ENCODE data around the gene ATP1B3. TPM values are rescaled to one million over a fixed set of nuclear protein-coding genes. Genes with fewer than 3 reads are reported as not detected.

Gene ATP1B3
- total RNA-seq, 1 donor from 2014 or later = 108 TPM

- Histone ChIP-seq H3K4me1 (no peaks in the 10 kb centered on the region), H3K4me3 (no peak overlapping the region), H3K36me3 (peaks cover 2 to 10% of the 10 kb centered on the region in 2 donors), H3K27ac (no peak overlapping the region), H3K9me3 (no peaks in the 10 kb centered on the region), H3K27me3 (no peaks in the 10 kb centered on the region)
- intact Hi-C loops (cut with DNase I) = no loop called here
- no peak for DNase-seq (ENCODE audit: low spot score in 2 of 2)
- TF ChIP-seq CTCF (IDR thresholded peaks at IDR 0.05) = no peak
Measured at GRCh38 chr3:141930801-141931200, 54.4 kb downstream of the ATP1B3 start.

GRCh38 chr3:141933421-141934300, 57.2 kb downstream of the ATP1B3 start:
- no peak overlapping the region for H3K27ac ChIP-seq
- intact Hi-C loops (cut with DNase I) = no loop called here
- no peak for DNase-seq (ENCODE audit: low spot score in 2 of 2)
- H3K27me3 ChIP-seq = no peaks in the 10 kb centered on the region
- no peak for TF ChIP-seq CTCF (IDR thresholded peaks at IDR 0.05)
- no peaks in the 10 kb centered on the region for H3K4me1 ChIP-seq
- H3K9me3 ChIP-seq = no peaks in the 10 kb centered on the region
- H3K36me3 ChIP-seq = peaks cover 0 to 2% of the 10 kb centered on the region in 2 donors
- no peak overlapping the region for H3K4me3 ChIP-seq

- no peak for DNase-seq (ENCODE audit: low spot score in 2 of 2)
- no peaks in the 10 kb centered on the region for H3K4me1 ChIP-seq
- H3K4me3 ChIP-seq = no peak overlapping the region
- H3K27ac ChIP-seq = no peak overlapping the region
- intact Hi-C loops (cut with DNase I) = no loop called here
- no peak for TF ChIP-seq CTCF (IDR thresholded peaks at IDR 0.05)
- H3K9me3 ChIP-seq = no peaks in the 10 kb centered on the region
- peaks cover 0 to 2% of the 10 kb centered on the region in 2 donors for H3K36me3 ChIP-seq
- H3K27me3 ChIP-seq = no peaks in the 10 kb centered on the region
Measured at GRCh38 chr3:141934354-141934753, 57.9 kb downstream of the ATP1B3 start.

- H3K9me3 ChIP-seq = no peaks in the 10 kb centered on the region
- TF ChIP-seq CTCF (IDR thresholded peaks at IDR 0.05) = no peak
- no peak overlapping the region for H3K27ac ChIP-seq
- peaks cover 0 to 6% of the 10 kb centered on the region in 2 donors for H3K4me1 ChIP-seq
- intact Hi-C loops (cut with DNase I) = no loop called here
- DNase-seq (ENCODE audit: low spot score in 2 of 2) = no peak
- no peaks in the 10 kb centered on the region for H3K36me3 ChIP-seq
- no peak overlapping the region for H3K4me3 ChIP-seq
- no peaks in the 10 kb centered on the region for H3K27me3 ChIP-seq
Measured at GRCh38 chr3:141938011-141938500, 61.6 kb downstream of the ATP1B3 start.

GRCh38 chr3:141939759-141940158, 63.3 kb downstream of the ATP1B3 start:
- Histone ChIP-seq H3K27me3 (no peaks in the 10 kb centered on the region), H3K9me3 (no peaks in the 10 kb centered on the region), H3K27ac (no peak overlapping the region), H3K4me3 (no peak overlapping the region), H3K4me1 (peaks cover 0 to 6% of the 10 kb centered on the region in 2 donors), H3K36me3 (no peaks in the 10 kb centered on the region)
- TF ChIP-seq CTCF (IDR thresholded peaks at IDR 0.05) = no peak
- DNase-seq (ENCODE audit: low spot score in 2 of 2) = no peak
- intact Hi-C loops (cut with DNase I) = no loop called here

Data from ascending aorta (tissue), 2 donors.